Glomerular endothelial cell (primary cell): ENCODE data around the gene NEURL2. TPM values are rescaled to one million over a fixed set of nuclear protein-coding genes. Genes with fewer than 3 reads are reported as not detected.
A peak's percentile ranks its signal among the peaks of the same experiment; 100 is the strongest.
"Not testable (repeated sequence)": the region's sequence is repeated elsewhere in the genome, so short reads cannot be mapped to it uniquely, and the experiment has no call there.

ENCODE experiments used
- DNase-seq: peaks from one replicate; pipeline ENCODE4 v3.0.0-alpha.2; 2011; ENCODE audit warnings: low read depth, low spot score; ENCODE audit errors: extremely low read depth
- total RNA-seq: library from RNA; depleted of rRNA; stranded (reverse); fragments of >200 nt; gene quantifications from 2 replicates; pipeline ENCODE4 v1.2.3, GENCODE V29; 2015

NEURL2 gene
- total RNA-seq, 1 donor from 2014 or later: 4.8 TPM

DNA sequence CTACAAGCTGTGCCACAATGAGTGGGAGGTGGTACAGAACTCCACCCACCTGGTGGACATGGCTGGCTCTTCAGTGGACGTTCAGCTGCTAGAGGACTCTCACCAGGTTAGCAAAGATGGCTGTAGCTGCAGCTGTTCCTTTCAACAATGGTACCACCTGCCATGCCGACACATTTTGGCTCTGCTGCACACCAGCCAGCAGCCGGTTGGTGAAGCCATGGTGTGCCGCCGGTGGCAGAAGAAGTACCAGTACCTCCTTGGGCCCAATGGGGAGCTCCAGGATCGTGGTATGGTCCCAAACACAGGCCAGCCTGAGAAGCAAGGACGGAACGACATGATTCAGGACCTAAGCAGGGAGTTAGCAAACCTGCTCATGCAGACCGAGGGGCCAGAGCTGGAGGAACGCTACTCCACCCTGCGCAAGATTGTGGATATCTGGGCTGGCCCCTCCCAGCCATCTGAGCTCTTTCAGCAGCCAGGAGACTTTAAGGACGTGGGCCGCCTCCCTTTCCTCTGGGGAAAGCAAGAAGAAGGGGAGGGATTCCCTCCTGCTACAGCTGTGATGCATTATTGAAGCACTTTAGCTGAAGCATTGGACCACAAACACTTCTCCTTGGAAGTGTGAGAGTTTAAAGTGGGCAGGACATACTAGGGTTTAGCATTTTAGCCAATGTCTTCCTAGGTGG is 12.8 kb downstream of the NEURL2 start:
- DNase-seq: no peak

DNA sequence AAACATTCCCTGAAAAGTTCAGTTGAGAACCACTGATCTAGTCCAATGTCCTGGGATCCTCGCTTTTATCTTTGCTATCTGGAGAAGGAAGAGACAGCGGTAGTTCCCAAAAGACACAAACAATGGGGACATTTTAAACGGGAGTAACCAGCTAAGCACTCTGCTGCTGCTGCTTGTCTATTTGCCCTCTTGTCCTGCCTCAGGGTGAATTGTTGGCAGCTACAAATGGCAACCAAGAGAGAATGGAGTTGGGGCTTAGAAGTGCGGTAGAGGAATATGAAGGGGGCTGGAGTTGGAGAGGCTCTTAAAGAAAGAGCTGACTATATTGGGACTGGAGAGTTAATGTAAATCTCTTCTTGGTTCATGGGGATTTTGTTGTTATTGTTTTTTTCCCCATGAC is 16.4 kb downstream of the NEURL2 start:
- DNase-seq: no peak

DNA sequence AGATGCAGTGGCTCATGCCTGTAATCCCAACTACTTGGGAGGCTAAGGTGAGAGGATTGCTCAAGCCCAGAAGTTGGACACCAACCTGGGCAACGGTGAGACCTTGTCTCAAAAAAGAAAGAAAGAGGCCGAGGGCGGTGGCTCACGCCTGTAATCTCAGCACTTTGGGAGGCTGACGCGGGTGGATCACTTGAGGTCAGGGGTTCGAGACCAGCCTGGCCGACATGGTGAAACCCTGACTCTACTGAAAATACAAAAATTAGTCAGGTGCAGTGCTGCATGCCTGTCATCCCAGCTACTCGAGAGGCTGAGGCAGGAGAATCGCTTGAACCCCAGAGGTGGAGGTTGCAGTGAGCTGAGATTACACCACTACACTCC is 16.9 kb downstream of the NEURL2 start:
- DNase-seq: not testable (repeated sequence)

DNA sequence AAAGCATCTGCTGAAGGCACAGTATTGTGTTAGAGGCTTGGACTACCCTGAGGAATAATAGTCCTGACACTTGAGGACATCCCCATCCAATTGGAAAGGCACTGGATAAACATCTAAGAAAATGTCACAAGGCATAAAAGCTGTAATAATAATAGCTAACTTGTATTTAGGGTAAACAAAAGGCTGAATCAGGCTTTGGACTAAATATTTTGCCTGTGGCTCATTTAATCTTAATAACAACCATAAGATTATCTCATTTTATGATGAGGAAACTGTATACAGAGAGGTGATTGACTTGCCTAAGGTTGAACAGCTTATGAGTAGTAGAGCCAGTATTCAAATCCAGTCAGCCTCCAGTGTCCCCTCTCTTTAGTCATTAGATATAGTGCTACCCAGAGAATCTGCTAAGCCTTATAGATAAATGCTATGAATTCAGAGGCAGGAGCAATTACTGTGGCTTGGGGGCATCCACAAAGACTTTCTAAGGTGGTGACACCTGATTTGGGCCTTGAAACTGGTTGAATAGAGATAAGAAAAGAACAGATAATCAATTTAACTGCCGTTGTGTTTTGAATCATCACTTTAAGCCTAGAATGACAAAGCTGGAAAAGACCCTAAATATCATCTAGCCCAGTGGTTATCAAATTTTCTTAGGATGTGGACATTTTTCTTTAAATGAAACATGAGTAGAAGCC is 17.5 kb downstream of the NEURL2 start:
- DNase-seq: no peak

DNA sequence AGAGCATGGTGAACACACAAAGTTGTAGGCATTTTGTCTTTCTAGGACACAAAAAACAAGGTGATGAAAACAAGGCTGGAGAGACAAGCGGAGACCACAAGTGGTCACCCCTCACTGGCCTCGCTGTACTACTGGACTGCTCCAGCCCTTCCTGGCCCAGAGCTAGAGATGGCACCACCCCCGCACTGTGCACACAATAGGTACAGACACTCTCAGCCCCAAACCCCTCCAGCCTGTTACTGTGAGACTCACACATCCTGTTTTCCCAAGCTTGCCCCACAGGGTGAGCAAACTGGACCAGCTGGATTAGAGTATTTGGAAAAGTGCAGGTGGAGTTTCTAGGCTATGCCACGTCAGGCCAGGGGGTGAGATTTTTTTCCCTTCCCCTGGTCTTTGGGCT is 18.4 kb downstream of the NEURL2 start:
- DNase-seq: no peak

GRCh38 chr20:45867819-45868176 is 23.2 kb downstream of the NEURL2 start:
- no peak for DNase-seq

DNA sequence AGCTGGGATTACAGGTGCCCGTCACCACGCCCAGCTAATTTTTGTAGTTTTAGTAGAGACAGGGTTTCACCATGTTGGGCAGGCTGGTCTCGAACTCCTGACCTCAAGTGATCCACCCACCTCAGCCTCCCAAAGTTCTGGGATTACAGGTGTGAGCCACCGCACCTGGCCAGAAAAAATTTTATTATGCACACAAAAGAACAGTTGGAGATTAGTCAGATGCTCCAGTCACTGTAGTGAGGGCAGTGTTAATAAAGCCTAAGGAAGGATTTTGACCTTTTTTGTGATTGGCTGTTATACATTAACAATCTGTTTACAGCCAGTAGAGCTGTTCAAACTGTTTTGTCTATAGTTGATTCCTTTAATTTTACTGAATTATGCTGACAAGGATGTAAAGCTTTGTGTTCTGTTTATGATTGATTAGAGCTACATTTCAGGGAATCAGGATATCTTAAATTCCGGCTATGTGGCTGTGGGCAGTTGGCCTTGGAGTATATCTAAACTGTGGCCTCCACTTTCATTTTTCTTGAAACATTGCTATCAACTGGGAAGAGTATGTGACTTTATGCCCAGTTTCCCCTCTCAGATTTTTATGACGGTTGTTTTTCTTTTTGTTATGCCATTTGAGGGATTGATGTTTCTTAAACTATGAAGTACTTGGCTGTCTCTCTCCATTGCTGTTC is 23.7 kb downstream of the NEURL2 start:
- DNase-seq: no peak

DNA sequence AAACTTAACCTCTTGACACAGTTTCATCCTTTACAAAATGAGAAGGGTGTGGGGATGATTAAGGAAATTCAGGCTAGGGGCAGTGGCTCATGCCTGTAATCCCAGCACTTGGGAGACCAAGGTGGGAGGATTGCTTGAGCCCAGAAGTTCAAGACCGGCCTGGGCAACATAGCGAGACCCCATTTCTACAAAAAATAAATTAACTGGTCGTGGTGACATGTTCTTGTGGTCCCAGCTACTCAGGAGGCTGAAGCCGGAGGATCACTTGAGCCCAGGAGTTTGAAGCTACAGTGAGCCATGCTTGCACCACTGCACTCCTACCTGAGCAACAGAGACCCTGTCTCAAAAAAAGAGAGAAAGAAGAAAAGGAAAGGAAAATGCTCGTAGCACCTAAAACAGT is 24.6 kb downstream of the NEURL2 start:
- DNase-seq: no peak

GRCh38 chr20:45863543-45864470 is 27.2 kb downstream of the NEURL2 start:
- DNase-seq: no peak

DNA sequence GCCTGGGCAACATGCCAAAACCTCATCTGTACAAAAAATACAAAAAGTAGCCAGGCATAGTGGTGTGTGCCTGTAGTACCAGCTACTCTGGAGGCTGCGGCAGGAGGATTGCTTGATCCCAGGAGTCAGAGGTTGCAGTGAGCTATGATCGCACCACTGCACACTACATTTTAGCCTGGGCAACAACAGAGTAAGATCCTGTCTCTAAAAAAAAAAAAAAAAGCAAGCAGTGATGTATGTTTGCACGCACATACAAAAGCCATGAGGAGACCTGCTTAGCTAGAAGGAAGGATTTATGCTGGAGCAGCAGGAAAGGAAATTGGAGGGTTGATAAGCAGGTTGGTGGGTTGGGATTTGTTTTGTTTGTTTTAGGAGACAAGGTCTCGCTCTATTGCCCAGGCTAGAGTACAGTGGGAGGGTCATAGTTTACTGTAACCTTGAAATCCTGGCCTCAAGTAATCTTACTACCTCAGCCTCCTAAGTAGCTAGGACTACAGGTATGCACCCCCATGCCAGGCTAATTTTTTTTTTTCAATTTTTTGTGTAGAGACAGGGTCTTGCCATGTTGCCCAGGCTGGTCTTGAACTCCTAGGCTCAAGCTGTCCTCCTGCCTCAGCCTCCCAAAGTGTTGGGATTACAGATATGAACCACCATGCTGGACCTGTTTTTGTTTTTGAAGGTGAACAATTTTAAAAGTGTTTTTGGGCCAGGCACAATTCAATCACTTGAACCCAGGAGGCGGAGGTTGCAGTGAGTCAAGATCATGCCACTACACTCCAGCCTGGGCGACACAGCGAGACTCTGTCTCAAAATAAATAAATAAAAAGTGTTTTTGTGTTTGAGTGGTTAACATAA is 29.6 kb downstream of the NEURL2 start:
- DNase-seq: no peak

DNA sequence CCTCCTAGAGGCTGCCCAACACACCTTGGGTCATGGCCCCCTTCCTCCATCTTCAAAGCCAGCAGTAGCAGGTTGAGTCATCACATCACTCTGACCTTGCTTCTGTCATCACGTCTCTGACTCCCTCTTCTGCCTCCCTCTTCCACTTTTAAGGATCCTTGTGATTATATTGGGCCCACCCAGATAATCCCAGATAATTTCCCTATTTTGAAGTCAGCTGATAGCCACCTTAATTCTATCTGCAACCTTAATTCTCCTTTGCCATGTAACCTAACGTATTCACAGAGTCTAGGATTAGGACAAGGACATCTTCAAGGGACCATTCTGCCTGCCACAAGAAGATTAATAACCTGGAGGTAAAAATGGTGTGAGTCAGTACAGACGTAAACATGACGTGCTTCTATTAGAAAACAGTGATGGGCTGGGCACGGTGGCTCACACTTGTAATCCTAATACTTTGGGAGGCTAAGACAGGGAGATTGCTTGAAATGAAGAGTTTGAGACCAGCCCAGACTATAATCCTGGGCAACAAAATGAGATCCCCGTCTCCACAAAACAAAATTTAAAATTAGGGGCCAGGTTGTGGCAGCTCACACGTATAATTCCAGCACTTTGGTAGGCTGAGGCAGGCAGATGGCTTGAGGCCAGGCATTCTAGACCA is 30.3 kb downstream of the NEURL2 start:
- no peak for DNase-seq

DNA sequence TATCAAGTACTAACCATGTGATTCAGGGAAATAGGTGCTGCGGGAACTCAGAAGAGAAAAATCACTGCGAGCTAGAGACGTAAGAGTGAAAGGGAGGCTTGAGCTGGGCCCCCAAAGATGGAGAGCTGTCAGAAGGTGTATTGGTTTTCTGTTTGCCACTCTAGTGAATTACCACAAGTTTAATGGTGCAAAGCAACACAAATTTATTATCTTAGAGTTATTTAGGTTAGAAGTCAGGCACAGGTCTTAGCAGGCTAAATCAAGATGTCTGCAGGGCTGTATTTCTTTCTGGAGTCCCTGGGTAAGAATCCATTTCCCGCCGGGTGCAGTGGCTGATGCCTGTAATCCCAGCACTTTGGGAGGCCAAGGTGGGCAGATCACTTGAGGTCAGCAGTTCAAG is 31.1 kb downstream of the NEURL2 start:
- no peak for DNase-seq

GRCh38 chr20:45857882-45858216 is 33.2 kb downstream of the NEURL2 start:
- DNase-seq: no peak

DNA sequence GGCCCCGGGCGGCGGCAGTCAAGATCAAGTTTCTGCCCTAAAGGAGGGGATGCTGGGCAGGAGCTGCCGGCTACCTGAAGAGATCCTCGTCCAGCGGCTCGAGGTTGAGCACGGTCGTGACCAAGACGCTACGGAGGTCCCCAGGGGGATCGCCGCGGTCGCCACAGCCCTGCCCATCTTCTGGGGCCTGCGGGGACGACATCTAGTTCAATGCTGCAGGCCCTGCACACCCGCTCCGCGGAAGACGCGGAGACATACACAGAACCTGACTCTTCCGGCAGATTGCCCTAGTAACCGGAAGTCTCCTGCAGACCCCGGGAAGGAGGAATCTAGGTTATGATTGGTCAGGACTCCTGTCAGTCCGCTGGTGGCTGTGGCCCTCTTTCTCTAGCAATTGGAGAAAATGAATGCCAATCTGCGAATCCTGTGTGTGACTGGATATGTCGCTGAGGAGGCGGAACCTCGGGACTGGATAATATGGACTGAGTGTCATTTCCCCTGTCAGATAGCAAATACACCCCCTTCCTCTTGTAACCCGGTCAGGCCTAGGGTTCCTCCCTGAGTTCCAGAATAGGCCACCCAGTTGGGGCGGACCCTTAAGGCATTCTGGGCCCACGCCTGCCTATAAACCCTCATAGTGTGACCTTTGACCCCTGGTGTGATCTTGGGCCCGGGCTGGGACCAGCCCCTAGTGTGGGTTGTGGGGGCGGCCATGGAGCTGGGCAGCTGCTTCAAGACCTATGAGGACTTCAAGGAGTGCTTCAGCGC is 33.7 kb downstream of the NEURL2 start, which contains the start of the genes ACOT8 and ZSWIM3:
TSS of gene ACOT8 (minus strand) at position 279 of the 768 bp plus-strand sequence. CDS start at position 202, 77 bp downstream.
TSS of gene ZSWIM3 (plus strand) at position 501 of the 768 bp plus-strand sequence. CDS start at position 713, 212 bp downstream.
- DNase-seq: peak; percentile 100

DNA sequence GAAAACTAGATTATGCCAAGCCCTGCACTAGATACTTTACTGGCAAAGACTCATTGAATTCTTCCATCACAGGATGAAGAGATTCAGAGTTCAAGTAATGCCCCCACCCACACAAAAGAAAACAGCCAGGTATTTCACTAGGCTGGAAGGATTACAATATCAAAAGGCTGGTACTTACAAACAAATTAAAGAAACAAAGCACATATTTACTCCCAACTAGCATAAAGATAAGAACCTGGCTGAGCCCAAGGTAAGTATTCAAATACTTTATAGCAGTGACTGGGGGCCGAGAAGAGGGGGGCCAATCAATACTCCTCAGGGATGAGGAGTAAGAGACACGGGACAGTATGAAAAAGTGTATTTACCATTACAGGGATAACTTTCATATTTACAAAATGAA is 37.5 kb downstream of the NEURL2 start:
- no peak for DNase-seq

- DNase-seq: no peak
These were observed 38.7 kb downstream of the NEURL2 start for GRCh38 chr20:45852326-45852725.

DNA sequence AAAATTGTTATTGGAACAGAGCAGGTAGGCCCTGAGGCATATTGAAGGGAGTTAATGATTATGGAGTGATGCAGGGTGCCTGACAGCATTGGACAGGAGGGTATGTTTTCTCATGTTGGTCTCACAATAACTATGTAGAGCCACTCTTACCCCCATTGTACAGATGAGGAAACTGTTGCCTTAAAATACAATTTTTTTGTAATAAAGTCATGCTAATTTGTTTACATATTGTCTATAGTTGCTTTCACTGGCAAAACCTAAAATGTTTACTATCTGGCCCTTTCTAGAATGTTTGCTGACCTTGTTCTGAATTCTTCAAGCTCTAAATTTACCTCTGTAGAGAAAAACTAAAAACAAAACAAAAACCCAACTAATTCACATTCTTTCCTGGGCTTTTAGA is 39.5 kb downstream of the NEURL2 start:
- no peak for DNase-seq

DNA sequence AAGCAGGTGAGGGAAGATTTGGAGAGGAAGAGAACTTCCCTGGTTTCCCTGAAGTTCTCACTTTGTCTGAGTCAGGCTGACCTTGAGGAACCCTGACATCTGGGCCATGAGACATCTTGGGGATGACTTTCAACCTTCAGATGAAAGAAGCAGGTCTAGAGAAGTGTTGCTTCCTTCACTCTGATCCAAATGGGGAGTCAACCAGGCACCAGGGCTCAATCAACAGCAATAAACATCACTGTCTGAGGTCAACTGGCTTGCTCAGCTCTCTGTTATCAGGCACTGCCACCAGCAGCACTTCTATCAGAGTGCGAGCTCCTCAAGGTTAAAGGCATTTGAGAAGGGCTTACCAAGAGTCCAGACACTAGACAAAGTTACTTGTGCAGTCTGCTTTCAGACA is 40.1 kb downstream of the NEURL2 start:
- DNase-seq: no peak

GRCh38 chr20:45850238-45850637 is 40.8 kb downstream of the NEURL2 start:
- no peak for DNase-seq
